HEK293T (cell line): Measurements from ENCODE around the gene CYP1A1.

Experiments
- FOXA1 ChIP-seq: fragments of 450-650 bp; IDR thresholded peaks from 2 replicates; pipeline ENCODE4 v1.6.1; 2016; ENCODE audit warnings: mild to moderate bottlenecking
- FOXK2 ChIP-seq: fragments of 450-650 bp; IDR thresholded peaks from 2 replicates; pipeline ENCODE4 v1.6.1; 2016; ENCODE audit warnings: mild to moderate bottlenecking
- FOXM1 ChIP-seq: fragments of 450-650 bp; IDR thresholded peaks from 2 replicates; pipeline ENCODE4 v1.6.1; 2017; ENCODE audit warnings: mild to moderate bottlenecking, borderline replicate concordance
- SP1 ChIP-seq: fragments of 450-650 bp; IDR thresholded peaks from 2 replicates; pipeline ENCODE4 v1.6.1; 2017
- SUZ12 ChIP-seq: fragments of 450-650 bp; IDR thresholded peaks from 2 replicates; pipeline ENCODE4 v1.6.1; 2016; ENCODE audit warnings: mild to moderate bottlenecking

DNA sequence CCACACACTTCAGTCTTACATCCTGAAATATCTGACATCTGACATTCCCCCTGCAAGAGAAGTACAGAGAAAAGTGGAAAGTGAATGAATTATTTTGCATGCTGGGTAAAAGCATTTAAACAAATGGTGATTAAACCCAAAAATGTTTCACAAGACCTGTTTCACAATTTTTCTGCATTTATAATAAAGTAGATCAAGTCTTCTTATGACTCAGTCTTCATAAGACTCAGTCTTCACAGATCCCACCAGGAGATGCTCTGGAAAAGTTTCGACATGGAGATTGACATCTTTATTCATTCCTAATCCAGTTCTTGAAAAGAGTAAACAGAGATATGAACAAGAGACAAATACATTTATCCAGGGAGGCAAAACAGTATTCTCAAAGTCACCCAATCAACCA is 16.3 kb downstream of the CYP1A1 start:
- no peak for TF ChIP-seq FOXK2
- TF ChIP-seq SP1: no peak
- no peak for TF ChIP-seq FOXM1
- no peak for TF ChIP-seq SUZ12
- TF ChIP-seq FOXA1: no peak
